RWPE1 (cell line): Measurements from ENCODE around the gene VWA5B2.

Source experiments
- CTCF ChIA-PET: fragments of 350-600 bp; sonication (Branson Sonifier 250); formaldehyde crosslinking; extraction: SDS; loops from one replicate; lab custom pipeline; 2021; lab: Yijun Ruan, JAX
- POLR2A ChIA-PET: fragments of 400-600 bp; formaldehyde crosslinking; extraction: SDS; loops from one replicate; lab custom pipeline; 2020; ENCODE audit warnings: antibody characterized with exemption; ENCODE audit not compliant: low non-redundant PET; lab: Yijun Ruan, JAX
- DNase-seq: peaks from one replicate; pipeline ENCODE4 v3.0.0; 2012; ENCODE audit warnings: low spot score
- H3K27ac ChIP-seq: fragments of 450-650 bp; 2 replicates; pipeline ENCODE4 v1.5.1; 2017
- CTCF ChIP-seq: fragments of 450-650 bp; conservative IDR thresholded peaks from 2 replicates; pipeline ENCODE4 v1.5.1; 2017; ENCODE audit warnings: low read depth, mild to moderate bottlenecking

VWA5B2 gene

GRCh38 chr3:184255291-184256039 is 26.1 kb downstream of the VWA5B2 start:
- no peak overlapping the region for H3K27ac ChIP-seq
- DNase-seq: no peak
- ChIA-PET POLR2A (no interaction called here), CTCF (interaction anchor here (0.5 to 1.8 kb wide), 4 partner anchors 11 to 237 kb away, joined by 3 to 8 read pairs (median 4); no protein-coding TSS in a partner anchor)
- no peak for TF ChIP-seq CTCF

GRCh38 chr3:184257083-184257915 is 27.9 kb downstream of the VWA5B2 start:
- no peak overlapping the region for H3K27ac ChIP-seq
- no peak for DNase-seq
- ChIA-PET POLR2A (interaction anchor here (0.7 kb wide), 1 partner anchor 77 kb away, joined by 4 read pairs; no protein-coding TSS in a partner anchor), CTCF (interaction anchor here (1.8 kb wide), 1 partner anchor 112 kb away, joined by 8 read pairs; no protein-coding TSS in a partner anchor)
- no peak for TF ChIP-seq CTCF

- H3K27ac ChIP-seq: no peak overlapping the region
- ChIA-PET CTCF (interaction anchor here (1.0 kb wide), 1 partner anchor 9 kb away, joined by 4 read pairs; no protein-coding TSS in a partner anchor), POLR2A (interaction anchor here (0.5 kb wide), 1 partner anchor 16 kb away, joined by 3 read pairs; no protein-coding TSS in a partner anchor)
- no peak for TF ChIP-seq CTCF
- no peak for DNase-seq
Observed at GRCh38 chr3:184258926-184259325, 29.5 kb downstream of the VWA5B2 start.

- DNase-seq: no peak
- ChIA-PET POLR2A (interaction anchor here (0.5 to 0.6 kb wide), 2 partner anchors 17 to 28 kb away, joined by 3 to 4 read pairs; no protein-coding TSS in a partner anchor), CTCF (interaction anchor here (2.0 kb wide), 1 partner anchor 10 kb away, joined by 11 read pairs; the partner anchor contains the start of gene EEF1AKMT4)
- TF ChIP-seq CTCF: no peak
- no peak overlapping the region for H3K27ac ChIP-seq
Observed at GRCh38 chr3:184259396-184259877, 30.1 kb downstream of the VWA5B2 start.

- peak overlapping the region; percentile 48 for H3K27ac ChIP-seq
- ChIA-PET CTCF (interaction anchor here (0.6 to 2.0 kb wide), 4 partner anchors 10 to 245 kb away, joined by 3 to 11 read pairs (median 4); partner anchors contain the start of gene EEF1AKMT4), POLR2A (interaction anchor here (0.6 to 0.7 kb wide), 2 partner anchors 22 to 27 kb away, joined by 3 to 4 read pairs; no protein-coding TSS in a partner anchor)
- peak; percentile 57 for DNase-seq
- TF ChIP-seq CTCF: no peak
Observed at GRCh38 chr3:184259878-184260723, 30.7 kb downstream of the VWA5B2 start.
